ENCODE measurements around the gene MUC6.

The MUC6 gene

GRCh38 chr11:1075341-1075911 is 38.9 kb upstream of the MUC6 start:
- H3K4me3 ChIP-seq (ENCODE audit: low read length) = no peak overlapping the region
- TF ChIP-seq ZNF274 (IDR thresholded peaks at IDR 0.05; ENCODE audit: low read depth, low read length) = no peak

- TF ChIP-seq ZNF274 (IDR thresholded peaks at IDR 0.05; ENCODE audit: low read depth, low read length) = no peak
- H3K4me3 ChIP-seq (ENCODE audit: low read length) = no peak within 1 kb of the TSS
Measured at GRCh38 chr11:1074244-1075221, 38.0 kb upstream of the MUC6 start, which contains the start of gene MUC2. MUC2 (plus strand) TSS chr11:1074874.

DNA sequence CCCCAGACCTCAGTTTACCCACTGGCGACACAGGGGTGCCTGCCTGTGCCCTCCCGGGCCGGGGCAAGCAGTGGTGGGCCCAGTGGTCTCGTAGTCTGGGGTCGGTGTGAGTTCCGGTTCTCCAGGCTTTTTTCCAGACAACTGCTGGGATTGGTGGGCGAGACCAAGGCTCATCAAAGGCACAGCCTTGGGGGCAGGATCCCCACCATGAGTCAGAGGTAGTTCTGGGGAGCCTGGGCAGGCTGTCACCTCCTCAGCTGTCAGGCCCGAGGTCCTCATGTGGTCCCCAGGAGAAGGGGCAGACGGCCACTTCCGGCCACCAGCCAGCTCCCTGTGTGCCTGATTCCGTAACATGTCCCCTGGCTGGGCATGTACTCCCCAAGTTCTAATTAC is 37.3 kb upstream of the MUC6 start:
- TF ChIP-seq ZNF274 (IDR thresholded peaks at IDR 0.05; ENCODE audit: low read depth, low read length) = no peak
- H3K4me3 ChIP-seq (ENCODE audit: low read length) = no peak overlapping the region

DNA sequence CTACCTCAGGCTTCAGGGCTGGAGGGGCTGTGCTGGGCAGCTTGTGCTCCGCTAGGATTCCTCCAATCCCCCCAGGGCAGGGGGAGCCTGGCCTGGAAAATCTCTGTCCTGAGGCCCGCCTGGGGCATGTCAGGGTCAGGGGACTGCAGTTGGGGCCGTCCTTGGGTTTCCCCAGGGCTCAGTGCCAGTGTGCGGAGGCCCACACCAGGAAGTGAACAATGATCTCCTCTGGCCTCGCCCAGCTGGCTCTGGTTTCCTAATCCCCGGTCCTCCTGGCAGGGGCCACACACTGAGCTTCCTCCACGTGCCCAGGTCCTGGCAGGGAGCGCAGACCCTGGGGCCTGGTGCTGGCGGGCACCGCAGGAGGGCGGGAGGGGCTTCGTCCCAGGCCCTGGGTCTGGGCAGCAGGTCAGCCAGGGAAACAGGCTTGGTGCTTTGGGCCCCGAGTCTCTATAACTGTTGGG is 36.8 kb upstream of the MUC6 start:
- H3K4me3 ChIP-seq (ENCODE audit: low read length) = no peak overlapping the region
- no peak for TF ChIP-seq ZNF274 (IDR thresholded peaks at IDR 0.05; ENCODE audit: low read depth, low read length)

- H3K4me3 ChIP-seq (ENCODE audit: low read length) = no peak overlapping the region
- TF ChIP-seq ZNF274 (IDR thresholded peaks at IDR 0.05; ENCODE audit: low read depth, low read length) = no peak
Measured at GRCh38 chr11:1072821-1073231, 36.3 kb upstream of the MUC6 start.

- H3K4me3 ChIP-seq (ENCODE audit: low read length) = no peak overlapping the region
- TF ChIP-seq ZNF274 (IDR thresholded peaks at IDR 0.05; ENCODE audit: low read depth, low read length) = no peak
Measured at GRCh38 chr11:1072116-1072820, 35.8 kb upstream of the MUC6 start.

DNA sequence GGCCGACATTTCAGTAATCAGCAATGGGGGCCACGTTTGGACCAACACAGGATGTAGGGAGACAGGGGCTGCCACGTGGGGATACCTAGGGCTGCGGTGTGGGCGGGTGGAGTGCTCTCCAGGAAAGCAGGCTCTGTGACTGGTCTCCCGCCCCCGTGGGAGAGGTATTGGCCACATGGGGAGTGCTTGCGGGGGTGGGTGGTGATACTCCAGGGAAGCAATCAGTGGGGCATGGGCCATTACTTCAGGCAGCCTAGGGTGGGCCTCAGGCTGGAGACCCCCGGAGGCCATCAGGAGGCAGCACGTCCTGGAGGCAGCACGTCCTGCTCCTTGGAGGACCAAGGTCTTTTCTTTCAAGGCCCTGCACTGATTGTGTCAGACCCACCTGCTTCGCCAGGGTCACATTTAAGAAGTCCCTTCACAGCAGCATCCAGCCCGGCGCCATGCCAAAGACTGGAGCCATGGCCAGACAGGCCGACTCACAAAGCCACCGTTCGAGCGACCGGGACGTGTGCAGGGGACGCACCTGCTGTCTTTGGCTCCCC is 35.1 kb upstream of the MUC6 start:
- H3K4me3 ChIP-seq (ENCODE audit: low read length) = no peak overlapping the region

GRCh38 chr11:1070594-1071462 is 34.3 kb upstream of the MUC6 start:
- TF ChIP-seq ZNF274 (IDR thresholded peaks at IDR 0.05; ENCODE audit: low read depth, low read length) = no peak
- no peak overlapping the region for H3K4me3 ChIP-seq (ENCODE audit: low read length)

More for the DNA sequence above, 35.1 kb upstream of the MUC6 start:
- no peak for TF ChIP-seq ZNF274 (IDR thresholded peaks at IDR 0.05; ENCODE audit: low read depth, low read length)

DNA sequence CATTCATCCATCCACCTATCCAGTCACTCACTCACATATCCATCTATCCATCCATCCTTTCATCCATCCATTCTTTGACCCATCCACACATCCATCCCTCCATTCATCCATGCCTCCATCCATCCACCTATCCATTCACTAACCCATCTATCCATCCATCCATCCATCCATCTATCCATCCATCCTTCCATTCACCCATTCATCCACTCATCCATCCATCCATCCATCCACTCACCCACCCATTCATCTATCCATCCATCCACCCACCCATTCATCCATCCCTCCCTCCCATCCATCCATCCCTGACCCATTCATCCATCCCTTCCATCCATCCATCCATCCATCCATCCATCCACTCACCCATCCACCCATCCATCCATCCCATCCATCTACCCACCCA is 33.2 kb upstream of the MUC6 start:
- no peak overlapping the region for H3K4me3 ChIP-seq (ENCODE audit: low read length)
- no peak for TF ChIP-seq ZNF274 (IDR thresholded peaks at IDR 0.05; ENCODE audit: low read depth, low read length)

- no peak overlapping the region for H3K4me3 ChIP-seq (ENCODE audit: low read length)
- TF ChIP-seq ZNF274 (IDR thresholded peaks at IDR 0.05; ENCODE audit: low read depth, low read length) = no peak
Measured at GRCh38 chr11:1067812-1068496, 31.4 kb upstream of the MUC6 start.

DNA sequence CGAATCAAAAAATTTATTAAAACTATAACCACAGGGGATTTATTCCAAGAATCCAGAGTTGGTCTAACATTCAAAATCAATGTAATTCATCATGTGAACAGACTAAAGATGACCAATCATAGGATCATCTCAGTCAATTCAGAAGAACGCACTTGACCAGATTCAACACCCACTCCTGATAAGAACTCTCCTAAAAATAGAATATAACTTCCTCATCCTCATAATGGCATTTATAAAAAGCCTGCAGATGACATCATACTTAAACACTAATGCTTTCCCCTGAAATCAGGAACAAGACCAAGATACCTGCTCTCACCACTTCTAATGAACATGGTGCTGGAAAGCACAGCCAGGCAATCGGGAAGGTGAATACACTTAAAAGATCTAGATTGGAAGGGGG is 27.6 kb upstream of the MUC6 start:
- TF ChIP-seq ZNF274 (IDR thresholded peaks at IDR 0.05; ENCODE audit: low read depth, low read length) = no peak
- H3K4me3 ChIP-seq (ENCODE audit: low read length) = no peak overlapping the region

DNA sequence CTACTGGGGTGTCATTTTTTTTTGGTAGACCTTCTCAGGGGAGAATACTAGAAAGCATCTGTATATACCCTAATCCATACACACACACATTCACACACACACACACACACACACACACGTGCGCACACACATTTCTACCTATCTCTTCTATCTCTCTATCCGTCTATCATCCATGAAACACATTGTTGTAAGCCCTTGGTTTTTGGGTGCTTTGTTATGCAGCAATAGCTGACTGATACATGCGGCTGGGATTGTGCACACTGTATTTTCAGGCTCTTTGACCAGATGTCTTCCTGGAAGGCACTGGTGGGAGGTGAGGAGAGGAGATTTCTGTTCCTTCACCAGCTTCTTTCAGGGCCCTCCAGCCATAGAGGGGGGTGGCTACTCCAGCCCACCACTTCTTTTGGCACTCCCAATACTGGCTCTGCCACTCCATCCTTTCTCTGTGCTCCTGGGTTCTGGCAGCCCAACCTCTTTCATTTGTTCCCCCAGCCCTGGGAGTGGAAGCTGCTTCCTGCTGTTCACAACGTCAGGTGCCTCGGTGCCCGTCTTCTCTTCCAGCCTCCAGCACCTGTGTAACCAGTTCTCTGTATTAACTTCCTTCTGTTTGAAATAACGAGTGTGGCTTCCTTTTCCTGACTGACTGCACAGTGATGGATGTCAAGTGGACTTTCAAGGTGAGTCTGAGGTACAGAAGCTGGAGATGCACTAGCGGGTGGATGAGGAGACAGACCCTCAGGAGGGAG is 25.7 kb upstream of the MUC6 start:
- no peak for TF ChIP-seq ZNF274 (IDR thresholded peaks at IDR 0.05; ENCODE audit: low read depth, low read length)

More for the DNA sequence above, 25.7 kb upstream of the MUC6 start:
- H3K4me3 ChIP-seq (ENCODE audit: low read length) = no peak overlapping the region

Data from GM08714 (cell line).